22Rv1 (cell line): ENCODE results near the gene MYCBP2.

ENCODE experiments used
- H3K27ac ChIP-seq: fragments of 450-650 bp; 2 replicates; pipeline ENCODE4 v1.5.1; 2017
- CTCF ChIP-seq: fragments of 450-650 bp; IDR thresholded peaks from 2 replicates; pipeline ENCODE4 v1.5.1; 2017; ENCODE audit warnings: mild to moderate bottlenecking
- ZFX ChIP-seq: fragments of 450-650 bp; IDR thresholded peaks from 2 replicates; pipeline ENCODE4 v1.6.1; 2017; ENCODE audit warnings: antibody characterized with exemption, borderline replicate concordance

The MYCBP2 gene

GRCh38 chr13:77002590-77003190 is 324.2 kb downstream of the MYCBP2 start:
- H3K27ac ChIP-seq: no peak overlapping the region
- TF ChIP-seq CTCF: peak; percentile 83
- no peak for TF ChIP-seq ZFX

- TF ChIP-seq CTCF (no peak), ZFX (no peak)
- no peak overlapping the region for H3K27ac ChIP-seq
Observed at GRCh38 chr13:77001963-77002587, 324.8 kb downstream of the MYCBP2 start.

GRCh38 chr13:77001540-77001939 is 325.4 kb downstream of the MYCBP2 start:
- no peak overlapping the region for H3K27ac ChIP-seq
- no peak for TF ChIP-seq ZFX
- TF ChIP-seq CTCF: no peak

- no peak for TF ChIP-seq CTCF
- TF ChIP-seq ZFX: no peak
- no peak overlapping the region for H3K27ac ChIP-seq
Observed at GRCh38 chr13:77000475-77000874, 326.4 kb downstream of the MYCBP2 start.
